Measurements from ENCODE around the gene STX8.
A peak's percentile ranks its signal among the peaks of the same experiment; 100 is the strongest.

Gene STX8

DNA sequence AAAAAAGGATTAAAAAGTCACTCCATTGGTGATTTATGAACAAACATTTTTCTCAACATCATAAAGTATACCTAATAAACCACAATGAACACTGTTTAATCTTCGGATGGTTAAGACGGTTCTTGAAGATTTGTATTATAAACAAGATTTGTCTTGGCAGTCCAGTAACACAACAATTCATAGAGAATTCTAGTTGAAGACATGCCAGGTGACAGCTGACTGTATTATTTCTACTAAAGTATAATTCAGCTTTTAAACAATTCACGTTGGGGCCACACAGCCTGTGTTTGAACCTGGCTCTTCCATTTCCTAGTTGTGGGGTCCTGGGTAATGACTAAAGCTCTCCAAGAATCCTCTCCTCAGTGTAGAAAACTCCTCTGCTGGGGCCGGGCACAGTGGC lies 22.0 kb downstream of the STX8 start:
- DNase-seq: no peak

- DNase-seq: no peak
Measured at GRCh38 chr17:9553181-9553580, 22.4 kb downstream of the STX8 start.

- no peak for DNase-seq
Measured at GRCh38 chr17:9549215-9549614, 26.4 kb downstream of the STX8 start.

GRCh38 chr17:9544221-9544620 lies 31.4 kb downstream of the STX8 start:
- no peak for DNase-seq

GRCh38 chr17:9541718-9542117 lies 33.9 kb downstream of the STX8 start:
- no peak for DNase-seq

DNA sequence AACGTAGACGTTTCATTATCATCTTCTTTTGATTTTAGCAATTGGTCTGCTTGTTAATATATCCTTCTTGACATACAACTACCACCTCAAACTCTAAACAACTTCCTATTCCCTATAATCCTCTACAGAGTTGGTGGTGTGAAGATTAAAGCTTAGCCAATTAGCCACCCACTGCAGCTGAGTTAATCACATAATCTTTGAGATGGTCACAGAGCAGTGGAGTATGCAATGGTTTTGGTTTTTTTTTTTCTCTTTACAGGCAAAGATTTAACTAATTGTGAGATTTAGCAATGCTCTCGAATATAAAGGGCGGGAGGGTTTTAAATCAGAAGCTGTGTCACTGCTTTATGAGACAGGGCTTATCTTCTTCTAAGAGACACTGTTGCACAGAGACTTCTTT lies 37.0 kb downstream of the STX8 start:
- peak; percentile 21 to 37 for DNase-seq

- no peak for DNase-seq
Measured at GRCh38 chr17:9537177-9537776, 38.3 kb downstream of the STX8 start.

- no peak for DNase-seq
Measured at GRCh38 chr17:9536061-9536460, 39.6 kb downstream of the STX8 start.

GRCh38 chr17:9533441-9533840 lies 42.2 kb downstream of the STX8 start:
- DNase-seq: no peak

DNA sequence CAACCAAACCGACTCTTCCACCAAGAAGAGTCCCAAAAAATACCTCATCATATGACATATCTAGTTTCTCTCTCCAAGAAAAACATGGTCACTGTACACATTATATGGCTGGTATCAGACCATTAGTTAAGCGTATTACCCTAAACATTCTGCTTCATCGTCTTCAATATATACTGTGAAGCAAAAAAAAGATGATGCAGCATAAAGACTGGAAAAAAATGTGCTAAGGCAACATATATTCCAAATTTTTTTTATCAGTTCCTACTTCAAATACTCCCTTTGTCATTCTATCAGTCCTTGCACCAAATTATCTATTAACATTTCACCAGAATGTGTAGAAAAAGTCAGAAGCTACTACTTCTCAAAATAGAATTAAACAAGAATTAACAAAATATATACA lies 42.9 kb downstream of the STX8 start:
- DNase-seq: no peak

DNA sequence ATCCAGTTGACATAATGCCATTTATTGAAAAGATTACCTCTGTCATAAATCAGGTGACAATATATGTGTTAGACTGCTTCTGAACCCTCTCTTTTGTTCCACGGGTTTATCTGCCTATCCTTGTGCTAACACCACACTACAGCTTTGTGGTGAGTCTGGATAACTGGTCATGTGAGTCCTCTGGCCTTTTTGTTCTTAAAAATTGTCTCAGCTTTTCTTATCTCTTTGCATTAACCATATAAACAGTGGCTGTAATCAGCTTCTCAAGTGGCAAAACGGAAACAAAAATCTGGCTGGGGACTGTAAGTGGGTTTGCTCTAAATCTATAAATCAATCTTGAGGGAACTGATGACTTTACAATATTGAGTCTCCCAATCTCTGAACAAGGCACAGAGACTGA lies 44.6 kb downstream of the STX8 start:
- DNase-seq: no peak

GRCh38 chr17:9529033-9529700 lies 46.5 kb downstream of the STX8 start:
- DNase-seq: peak in 1 of 2 experiments; percentile 6

DNA sequence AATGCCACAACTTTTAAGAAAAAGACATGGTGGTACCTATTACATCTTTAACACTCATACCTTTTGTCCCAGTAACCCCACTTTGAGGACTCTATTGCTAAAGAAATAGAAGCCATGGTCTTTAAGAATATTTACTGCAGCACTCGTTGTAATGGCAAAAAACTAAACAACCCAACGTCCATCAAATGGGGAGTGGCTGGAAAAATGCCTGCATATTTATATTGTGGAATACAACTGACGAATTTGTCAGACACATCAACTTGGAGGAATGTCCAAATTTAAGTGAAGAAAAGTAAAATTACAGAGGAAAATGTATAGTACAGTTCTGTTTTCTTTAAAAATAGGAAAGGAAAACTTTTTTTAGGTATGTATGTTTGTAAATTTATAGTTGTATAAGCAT lies 47.8 kb downstream of the STX8 start:
- no peak for DNase-seq

DNA sequence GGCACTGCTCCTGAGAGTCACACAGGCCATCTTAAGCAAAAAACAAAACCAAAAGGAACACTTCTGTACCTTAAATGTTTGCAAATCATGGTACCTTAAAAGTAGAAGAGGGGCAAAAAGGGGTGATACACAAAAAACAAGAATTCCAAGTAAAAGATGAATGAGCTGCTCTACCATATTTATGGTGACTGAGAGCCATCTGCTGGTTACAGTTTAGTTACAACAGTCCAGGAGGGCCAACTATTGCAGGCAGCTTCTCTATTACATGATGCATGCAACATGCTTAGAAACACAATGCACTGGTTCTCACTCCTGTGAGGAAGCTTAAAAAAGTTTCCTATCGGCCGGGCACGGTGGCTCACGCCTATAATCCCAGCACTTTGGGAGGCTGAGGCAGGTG lies 53.5 kb downstream of the STX8 start:
- DNase-seq: peak; percentile 28 to 38

GRCh38 chr17:9521062-9521461 lies 54.6 kb downstream of the STX8 start:
- DNase-seq: no peak

GRCh38 chr17:9520649-9521048 lies 55.0 kb downstream of the STX8 start:
- DNase-seq: no peak

- DNase-seq: peak in 1 of 2 experiments; percentile 0
Measured at GRCh38 chr17:9519583-9520272, 55.9 kb downstream of the STX8 start.

DNA sequence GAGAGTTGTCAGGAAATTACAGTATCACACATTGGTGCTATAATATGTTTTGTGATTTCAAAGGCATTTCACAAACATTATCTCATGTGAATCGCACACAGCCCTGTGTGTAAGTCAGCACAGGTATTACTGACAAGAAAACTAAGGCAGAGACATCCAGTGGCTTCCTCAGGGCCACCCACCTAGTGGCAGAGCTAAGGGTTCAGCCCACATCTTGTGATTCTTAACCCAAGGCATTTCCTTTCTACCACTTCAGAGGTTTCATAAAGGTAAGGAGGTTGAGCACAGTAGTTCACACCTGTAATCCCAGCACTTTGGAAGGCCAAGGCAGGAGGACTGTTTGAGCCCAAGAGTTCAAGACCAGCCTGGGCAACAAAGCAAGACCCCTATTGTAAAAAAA lies 58.2 kb downstream of the STX8 start:
- DNase-seq: no peak

DNA sequence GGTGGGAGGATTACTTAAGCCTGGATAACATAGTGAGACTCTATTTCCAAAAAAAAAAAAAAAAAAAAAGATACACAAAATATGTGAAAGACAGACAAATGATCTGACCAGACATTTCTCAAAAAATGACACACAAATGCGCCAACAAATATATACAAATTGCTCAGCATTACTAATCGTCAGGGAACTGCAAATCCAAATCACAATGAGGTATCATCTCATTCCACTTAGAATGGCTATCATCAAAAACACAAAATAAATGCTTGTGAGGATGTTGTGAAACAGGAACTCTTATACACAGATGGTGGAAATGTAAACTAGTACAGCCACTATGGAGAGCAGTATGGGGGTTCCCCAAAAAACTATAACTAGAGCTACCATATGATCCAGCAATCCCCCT lies 62.4 kb downstream of the STX8 start:
- DNase-seq: no peak

GRCh38 chr17:9512323-9513168 lies 63.1 kb downstream of the STX8 start:
- DNase-seq: no peak

DNA sequence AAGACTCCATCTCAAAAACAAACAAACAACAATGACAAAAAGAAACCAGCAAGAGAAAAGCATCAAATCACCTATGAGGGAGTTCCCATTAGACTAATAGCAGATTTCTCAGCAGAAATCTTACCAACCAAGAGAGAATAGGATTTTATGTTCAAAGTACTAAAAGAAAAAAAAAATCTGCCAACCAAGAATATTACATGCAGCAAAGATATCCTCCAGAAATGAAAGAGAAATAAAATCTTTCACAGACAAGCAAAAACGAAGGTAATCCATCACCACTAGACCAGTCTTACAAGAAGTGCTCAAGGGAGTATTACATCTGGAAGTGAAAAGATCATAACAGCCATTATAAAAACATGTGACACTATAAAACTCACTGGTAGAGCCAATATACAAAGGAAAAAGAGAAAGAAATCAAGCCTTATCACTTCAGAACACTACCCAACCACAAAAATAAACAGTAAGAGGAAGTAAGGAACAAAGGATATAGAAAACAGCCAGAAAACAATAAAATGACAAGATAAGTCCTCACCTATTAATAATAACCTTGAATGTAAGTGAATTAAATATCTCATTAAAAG lies 66.3 kb downstream of the STX8 start:
- no peak for DNase-seq

GRCh38 chr17:9499041-9499440 lies 76.6 kb downstream of the STX8 start:
- no peak for DNase-seq

DNA sequence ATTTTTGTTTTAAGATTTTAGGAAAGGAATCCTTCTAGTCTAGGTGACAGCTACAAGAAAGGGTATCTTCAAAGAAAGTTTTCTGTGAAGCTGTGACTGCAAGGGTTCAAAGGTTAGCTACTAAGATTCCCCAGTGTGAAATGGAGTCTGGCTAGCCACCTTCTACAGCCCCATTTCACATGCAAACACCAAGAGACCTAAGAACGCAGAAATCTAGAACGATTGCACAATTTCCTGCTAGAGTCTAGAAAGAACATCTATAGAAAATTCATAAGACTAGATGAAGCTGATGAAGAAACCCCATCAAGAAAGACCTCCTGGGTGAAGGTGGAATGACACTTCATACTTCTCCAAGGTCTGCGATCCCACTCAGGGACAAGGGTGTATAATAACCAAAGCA lies 77.1 kb downstream of the STX8 start:
- DNase-seq: no peak

Measured in NCI-H524 (cell line).